Activated T-cell treated with anti-CD3 and anti-CD28 coated beads for 1 hour (primary cell): ENCODE data around the gene TMA7.
"Not testable (repeated sequence)": the region's sequence is repeated elsewhere in the genome, so short reads cannot be mapped to it uniquely, and the experiment has no call there.

Experiments used
- DNase-seq: peaks from one replicate; pipeline ENCODE4 v3.0.0-alpha.2; 2020; ENCODE audit warnings: low read depth

The TMA7 gene

DNA sequence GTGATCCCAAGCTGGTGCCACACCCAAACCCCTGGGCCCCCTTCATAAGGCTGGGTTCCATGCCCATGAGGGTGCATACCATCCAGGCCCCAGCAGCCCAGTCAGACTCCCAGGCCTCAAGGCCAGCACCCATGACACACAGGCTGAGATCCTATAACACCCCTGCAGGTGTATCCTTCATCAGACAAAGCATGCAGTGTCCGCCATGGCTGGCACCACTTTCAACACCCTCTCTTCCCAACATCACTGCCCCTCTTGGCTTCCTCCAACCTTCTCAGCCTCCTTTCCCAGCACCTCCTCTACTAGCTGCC is 3.6 kb upstream of the TMA7 start:
- no peak for DNase-seq

DNA sequence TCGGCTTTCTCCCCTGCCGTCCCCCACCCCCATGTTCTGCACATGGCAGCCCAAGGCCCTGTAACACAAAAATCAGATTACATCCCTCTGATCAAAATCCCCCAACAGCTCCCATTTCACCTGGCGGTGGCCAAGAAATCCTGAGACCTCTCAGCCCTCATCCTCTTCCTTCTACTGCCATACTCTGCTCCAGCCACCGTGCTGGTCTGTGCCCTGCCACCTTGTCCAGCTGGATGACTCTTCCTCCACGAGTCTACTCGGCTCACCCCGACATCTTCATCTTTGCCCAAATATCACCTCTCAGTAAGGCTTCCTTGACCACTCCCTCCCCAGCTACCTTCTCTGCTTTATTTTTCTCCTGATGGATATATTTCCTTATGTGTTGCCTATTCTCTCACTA is 3.2 kb upstream of the TMA7 start:
- DNase-seq, result no peak

DNA sequence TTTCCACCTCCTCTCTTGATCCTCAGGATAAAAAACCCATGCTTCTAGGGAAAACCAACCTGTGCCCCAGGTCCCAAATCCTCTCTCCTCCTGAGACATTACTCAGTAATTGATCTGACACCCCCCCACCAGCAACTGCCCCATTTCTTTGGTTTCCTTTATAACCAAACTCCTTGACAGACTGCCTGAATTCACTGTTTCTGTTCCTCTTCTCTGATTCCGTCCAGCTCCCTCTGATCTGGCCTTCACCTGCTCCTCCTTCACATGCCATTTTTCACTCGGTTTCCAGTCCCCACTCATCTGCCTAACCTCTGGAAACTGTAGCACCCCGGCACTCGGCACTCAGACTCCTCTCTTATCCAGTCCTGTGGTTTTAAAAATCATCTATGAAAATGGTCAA is 2.2 kb upstream of the TMA7 start:
- DNase-seq, result no peak

DNA sequence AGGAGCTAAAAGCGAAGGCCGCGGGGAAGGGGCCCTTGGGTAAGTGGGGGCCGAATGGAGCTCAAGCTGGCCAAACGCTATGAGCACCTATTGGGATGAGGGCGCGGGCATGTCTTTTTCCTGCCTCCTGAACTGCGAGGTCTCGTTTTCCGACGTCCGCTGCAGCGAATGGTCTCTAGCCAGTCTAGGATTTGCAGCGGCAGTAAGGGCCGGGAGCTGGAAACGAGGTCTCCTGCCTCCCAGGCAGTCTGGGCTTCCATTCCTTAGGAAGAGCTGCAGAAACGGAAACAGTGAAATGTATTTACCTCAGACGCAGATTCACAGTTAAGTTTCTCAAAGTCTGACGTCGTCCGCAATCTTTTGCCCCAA is 517 bp downstream of the TMA7 start:
- no peak for DNase-seq

DNA sequence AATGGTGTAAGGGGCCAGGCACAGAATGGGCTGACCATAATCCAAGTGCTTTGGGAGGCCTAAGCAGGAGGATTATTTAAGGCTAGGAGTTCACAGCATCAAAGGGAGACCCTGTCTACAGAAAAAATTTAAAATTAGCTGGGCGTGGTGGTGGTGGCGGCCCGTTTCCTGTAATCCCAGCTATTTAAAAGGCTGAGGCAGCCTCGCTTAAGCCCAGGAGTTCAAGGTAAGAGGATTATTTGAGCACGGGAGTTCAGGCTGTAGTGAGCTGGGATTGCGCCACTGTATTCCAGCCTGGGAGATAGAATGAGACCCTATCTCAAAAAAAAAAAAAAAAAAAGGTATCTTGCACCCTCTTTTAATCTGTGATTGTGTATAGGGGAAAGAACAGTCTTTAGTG is 1.9 kb downstream of the TMA7 start:
- DNase-seq, result no peak

GRCh38 chr3:48445277-48445882 is 5.3 kb downstream of the TMA7 start:
- no peak for DNase-seq

- no peak for DNase-seq
These were observed 6.0 kb downstream of the TMA7 start for GRCh38 chr3:48446043-48446424.

GRCh38 chr3:48446425-48447193 is 6.6 kb downstream of the TMA7 start, which contains the start of gene ATRIP:
Gene ATRIP (plus strand): TSS chr3:48446737. CDS start chr3:48446846, 109 bp downstream.
- peak; percentile 75 for DNase-seq

GRCh38 chr3:48451270-48451669 is 11.2 kb downstream of the TMA7 start:
- no peak for DNase-seq

- DNase-seq, result no peak
These were observed 16.4 kb downstream of the TMA7 start for GRCh38 chr3:48456456-48456855.

DNA sequence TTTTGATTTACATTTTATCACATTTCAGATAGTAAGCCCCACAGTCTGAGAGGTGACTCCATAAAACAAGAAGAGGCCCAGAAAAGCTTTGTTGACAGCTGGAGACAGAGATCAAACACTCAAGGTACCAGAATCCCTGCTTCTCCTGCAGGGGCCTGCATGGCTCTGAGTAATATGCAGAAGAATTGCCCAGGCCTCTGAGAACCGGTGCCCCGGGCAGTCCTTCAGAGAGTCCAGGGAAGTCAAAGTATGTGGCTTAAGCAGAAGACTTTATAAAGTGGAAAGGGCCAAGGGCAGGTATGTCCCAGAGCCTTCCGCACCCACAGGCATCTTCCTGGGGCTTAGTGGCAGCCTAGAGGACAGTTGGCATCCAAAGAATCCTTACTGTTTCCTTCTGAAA is 19.3 kb downstream of the TMA7 start:
- DNase-seq, result no peak

DNA sequence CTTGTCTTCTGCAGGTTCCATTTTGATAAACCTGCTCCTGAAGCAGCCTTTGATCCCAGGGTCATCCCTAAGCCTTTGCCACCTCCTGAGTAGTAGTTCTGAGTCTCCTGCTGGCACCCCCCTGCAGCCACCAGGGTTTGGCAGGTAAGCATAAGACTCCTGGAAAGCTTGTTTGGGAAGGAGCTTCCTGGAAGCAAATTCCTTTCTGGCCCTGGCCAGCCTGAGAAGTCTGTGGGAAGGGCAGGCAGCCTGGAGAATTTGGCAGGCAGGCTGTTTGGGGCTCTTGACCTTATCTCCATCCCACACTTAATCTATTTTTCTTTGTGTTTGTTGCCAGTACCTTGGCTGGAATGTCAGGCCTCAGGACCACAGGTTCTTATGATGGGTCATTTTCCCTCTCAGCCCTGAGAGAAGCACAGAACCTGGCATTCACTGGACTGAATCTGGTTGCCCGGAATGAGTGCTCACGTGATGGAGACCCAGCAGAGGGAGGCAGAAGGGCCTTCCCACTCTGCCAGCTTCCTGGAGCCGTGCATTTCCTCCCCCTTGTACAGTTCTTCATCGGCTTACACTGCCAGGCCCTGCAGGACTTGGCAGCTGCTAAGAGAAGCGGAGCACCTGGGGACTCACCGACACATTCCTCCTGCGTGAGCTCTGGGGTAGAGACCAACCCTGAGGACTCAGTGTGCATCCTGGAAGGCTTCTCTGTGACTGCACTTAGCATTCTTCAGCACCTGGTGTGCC is 19.9 kb downstream of the TMA7 start:
- no peak for DNase-seq

DNA sequence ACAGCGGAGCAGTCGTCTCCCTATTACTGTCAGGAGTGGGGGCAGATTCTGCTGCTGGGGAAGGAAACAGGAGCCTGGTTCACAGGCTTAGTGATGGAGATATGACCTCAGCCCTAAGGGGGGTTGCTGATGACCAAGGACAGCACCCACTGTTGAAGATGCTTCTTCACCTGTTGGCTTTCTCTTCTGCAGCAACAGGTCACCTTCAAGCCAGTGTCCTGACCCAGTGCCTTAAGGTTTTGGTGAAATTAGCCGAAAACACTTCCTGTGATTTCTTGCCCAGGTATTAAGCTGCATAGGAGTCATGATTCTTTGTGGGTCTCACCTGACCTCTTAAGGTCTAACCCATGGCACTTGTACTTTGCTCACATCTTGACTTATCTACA is 20.5 kb downstream of the TMA7 start:
- DNase-seq, result no peak

DNA sequence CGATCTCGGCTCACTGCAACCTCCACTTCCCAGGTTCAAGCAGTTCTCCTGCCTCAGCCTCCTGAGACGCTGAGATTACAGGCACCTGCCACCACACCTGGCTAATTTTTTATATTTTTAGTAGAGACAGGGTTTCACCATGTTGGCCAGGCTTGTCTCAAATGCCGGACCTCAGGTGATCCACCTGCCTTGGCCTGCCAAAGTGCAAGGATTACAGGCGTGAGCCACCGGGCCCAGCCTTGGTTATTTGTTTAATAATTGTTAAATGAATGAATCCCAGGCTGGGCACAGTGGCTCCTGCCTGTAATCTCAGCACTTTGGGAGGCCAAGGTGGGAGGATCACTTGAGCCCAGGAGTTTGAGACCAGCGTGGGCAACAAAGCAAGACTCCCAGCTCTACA is 21.7 kb downstream of the TMA7 start:
- DNase-seq, result not testable (repeated sequence)

- DNase-seq, result no peak
These were observed 23.6 kb downstream of the TMA7 start for GRCh38 chr3:48463703-48464102.

GRCh38 chr3:48464713-48465221 is 24.7 kb downstream of the TMA7 start:
- DNase-seq, result no peak

- DNase-seq, result no peak
These were observed 25.1 kb downstream of the TMA7 start for GRCh38 chr3:48465237-48465530.

DNA sequence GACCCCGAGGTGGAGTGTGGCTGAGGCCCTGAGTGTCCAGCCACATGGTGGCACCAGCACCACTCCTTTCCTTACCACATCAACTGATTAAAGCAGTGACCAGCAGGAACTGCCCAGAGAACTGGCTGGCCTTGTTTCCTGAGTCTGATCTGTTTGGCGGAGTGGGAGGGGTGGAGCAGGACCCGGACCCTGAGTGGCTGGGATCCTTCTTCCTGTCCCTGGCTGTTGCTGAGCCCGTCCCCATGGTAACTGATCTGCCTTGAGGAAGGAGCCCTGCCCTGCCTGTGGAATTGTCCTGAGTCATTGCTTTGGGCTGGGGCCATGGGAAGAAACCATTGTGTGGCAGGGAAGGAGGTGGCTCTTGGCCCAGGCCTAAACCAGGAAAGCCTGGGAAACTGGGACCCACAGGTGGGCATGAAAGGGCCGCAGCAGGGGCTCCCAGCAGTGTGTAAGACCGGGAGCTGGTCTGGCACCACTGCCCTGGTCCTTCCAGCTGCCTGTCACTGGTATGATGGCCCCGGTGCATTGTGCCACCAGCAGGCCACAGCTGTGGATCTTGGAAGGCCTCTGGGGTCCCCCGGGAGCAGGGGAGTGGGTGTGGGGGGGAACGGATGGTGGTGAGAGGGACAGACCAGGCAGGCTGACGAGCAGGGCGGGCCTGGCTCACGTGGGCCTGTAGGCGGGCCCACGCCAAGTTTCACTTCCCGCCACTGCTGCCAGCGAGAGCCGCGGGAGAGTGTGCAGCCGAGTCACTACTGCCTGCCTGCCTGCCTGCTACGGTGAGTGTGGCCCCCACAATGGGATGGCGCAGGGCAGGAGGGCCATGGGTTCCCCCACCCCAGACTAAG is 25.7 kb downstream of the TMA7 start:
- DNase-seq, result peak; percentile 68

DNA sequence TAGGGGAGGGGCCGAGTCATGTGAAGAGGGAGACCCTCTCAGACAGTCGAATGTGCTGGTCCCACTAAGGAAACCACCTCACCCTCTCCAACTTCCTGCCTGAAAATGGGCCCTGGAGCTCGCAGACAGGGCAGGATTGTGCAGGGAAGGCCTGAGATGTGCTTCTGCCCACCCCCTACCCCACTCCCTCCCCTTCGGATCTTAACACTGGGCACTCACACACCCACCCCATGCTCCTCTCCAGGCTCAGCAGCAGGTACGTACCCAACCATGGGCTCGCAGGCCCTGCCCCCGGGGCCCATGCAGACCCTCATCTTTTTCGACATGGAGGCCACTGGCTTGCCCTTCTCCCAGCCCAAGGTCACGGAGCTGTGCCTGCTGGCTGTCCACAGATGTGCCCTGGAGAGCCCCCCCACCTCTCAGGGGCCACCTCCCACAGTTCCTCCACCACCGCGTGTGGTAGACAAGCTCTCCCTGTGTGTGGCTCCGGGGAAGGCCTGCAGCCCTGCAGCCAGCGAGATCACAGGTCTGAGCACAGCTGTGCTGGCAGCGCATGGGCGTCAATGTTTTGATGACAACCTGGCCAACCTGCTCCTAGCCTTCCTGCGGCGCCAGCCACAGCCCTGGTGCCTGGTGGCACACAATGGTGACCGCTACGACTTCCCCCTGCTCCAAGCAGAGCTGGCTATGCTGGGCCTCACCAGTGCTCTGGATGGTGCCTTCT is 26.5 kb downstream of the TMA7 start:
- DNase-seq, result no peak

DNA sequence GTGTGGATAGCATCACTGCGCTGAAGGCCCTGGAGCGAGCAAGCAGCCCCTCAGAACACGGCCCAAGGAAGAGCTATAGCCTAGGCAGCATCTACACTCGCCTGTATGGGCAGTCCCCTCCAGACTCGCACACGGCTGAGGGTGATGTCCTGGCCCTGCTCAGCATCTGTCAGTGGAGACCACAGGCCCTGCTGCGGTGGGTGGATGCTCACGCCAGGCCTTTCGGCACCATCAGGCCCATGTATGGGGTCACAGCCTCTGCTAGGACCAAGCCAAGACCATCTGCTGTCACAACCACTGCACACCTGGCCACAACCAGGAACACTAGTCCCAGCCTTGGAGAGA is 27.0 kb downstream of the TMA7 start:
- no peak for DNase-seq

DNA sequence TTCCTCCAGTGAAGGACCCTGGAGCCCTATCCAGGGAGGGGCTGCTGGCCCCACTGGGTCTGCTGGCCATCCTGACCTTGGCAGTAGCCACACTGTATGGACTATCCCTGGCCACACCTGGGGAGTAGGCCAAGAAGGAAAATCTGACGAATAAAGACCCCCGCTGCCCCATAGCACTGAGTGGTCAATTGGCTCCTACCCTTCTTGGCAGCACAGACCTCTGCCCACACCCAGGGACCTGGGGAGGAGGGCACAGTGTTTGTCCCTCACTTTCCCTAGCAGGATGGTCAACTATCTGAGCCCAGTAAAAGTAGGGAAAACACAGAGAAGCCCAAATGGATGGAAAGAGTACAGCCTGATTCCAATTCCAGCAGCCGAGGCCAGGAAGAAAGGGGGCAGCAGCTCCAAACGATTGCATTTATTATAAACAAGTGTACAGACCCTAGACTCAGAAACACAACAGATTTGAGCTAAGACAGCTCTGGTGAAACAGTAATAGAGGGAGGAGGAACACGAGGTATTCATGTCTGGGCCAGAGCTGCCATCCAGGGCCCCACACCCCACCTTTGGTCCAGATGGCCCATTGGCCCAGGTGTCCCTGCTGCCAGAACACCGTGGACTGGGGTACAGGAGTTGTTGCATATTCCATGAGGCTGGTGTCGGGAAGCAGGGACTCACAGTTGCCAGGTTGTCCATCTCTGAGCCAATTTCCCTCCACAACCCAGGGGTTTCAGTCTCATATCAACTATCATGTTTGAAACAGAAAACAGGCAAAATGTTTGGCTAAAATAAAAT is 27.6 kb downstream of the TMA7 start:
- DNase-seq, result no peak
